Naive thymus-derived CD4-positive, alpha-beta T cell (primary cell): ENCODE results near the gene ZBTB7C. TPM values are rescaled to one million over a fixed set of nuclear protein-coding genes. Genes with fewer than 3 reads are reported as not detected.

Experiments
- ATAC-seq: fragments of 150-1000 bp; cut with Tn5 transposase; 2 replicates; pipeline ENCODE4 v1.10.0; 2021; ENCODE audit warnings: mild to moderate bottlenecking, moderate library complexity
- CTCF ChIA-PET: fragments of 350-600 bp; sonication (Branson Sonifier 250); formaldehyde crosslinking; loops from one replicate; lab custom pipeline; 2021; ENCODE audit warnings: antibody characterized with exemption; lab: Charles Lee
- POLR2A ChIA-PET: fragments of 350-600 bp; sonication (Branson Sonifier 250); formaldehyde crosslinking; loops from one replicate; lab custom pipeline; 2021; ENCODE audit warnings: antibody characterized with exemption, inconsistent platforms; lab: Charles Lee
- DNase-seq, 9 donors: peaks; one replicate each; pipeline versions ENCODE4 v3.0.0 to v3.0.0-alpha.2; 2020 to 2022; ENCODE audit warnings: mixed read lengths in 1 of 9
- H3K27ac ChIP-seq: one replicate; pipeline ENCODE4 v1.7.0; 2013; ENCODE audit warnings: mild to moderate bottlenecking, low read depth, low read length, moderate library complexity
- H3K27me3 ChIP-seq, 2 donors: one replicate each; pipeline ENCODE4 v1.7.0; 2013; ENCODE audit warnings: low read length in 2 of 2, mild to moderate bottlenecking in 2 of 2, moderate library complexity in 2 of 2; ENCODE audit not compliant: control insufficient read depth in 2 of 2, insufficient read depth in 2 of 2
- H3K36me3 ChIP-seq, 3 experiments: 1 replicate in 2 of 3; 2 replicates in 1 of 3; pipeline ENCODE4 v1.7.0; 2013; ENCODE audit warnings: low read length in 3 of 3, mild to moderate bottlenecking in 3 of 3, moderate library complexity in 1 of 3; ENCODE audit not compliant: insufficient read depth in 3 of 3, control insufficient read depth in 2 of 3
- H3K4me1 ChIP-seq, 2 donors: one replicate each; pipeline ENCODE4 v1.7.0; 2013; ENCODE audit warnings: low read length in 2 of 2, mild to moderate bottlenecking in 2 of 2, moderate library complexity in 1 of 2; ENCODE audit not compliant: control insufficient read depth in 2 of 2, insufficient read depth in 2 of 2
- H3K4me3 ChIP-seq: 2 replicates; pipeline ENCODE4 v1.7.0; 2013; ENCODE audit warnings: mild to moderate bottlenecking, low read length
- H3K9me3 ChIP-seq, 3 experiments: 1 replicate in 2 of 3; 2 replicates in 1 of 3; pipeline ENCODE4 v1.7.0; 2013; ENCODE audit warnings: low read length in 3 of 3; ENCODE audit not compliant: control insufficient read depth in 2 of 3
- H3K27ac Mint-ChIP-seq, 9 donors: one replicate each; pipeline ENCODE4 v1.8.0; 2020 to 2022; ENCODE audit warnings: mixed read lengths in 9 of 9, mild to moderate bottlenecking in 8 of 9, moderate library complexity in 5 of 9, inconsistent platforms in 2 of 9
- H3K27me3 Mint-ChIP-seq, 5 donors: one replicate each; pipeline ENCODE4 v1.8.0; 2021 to 2022; ENCODE audit warnings: mixed read lengths in 5 of 5, mild to moderate bottlenecking in 1 of 5
- H3K36me3 Mint-ChIP-seq, 5 donors: one replicate each; pipeline ENCODE4 v1.8.0; 2020 to 2022; ENCODE audit warnings: mixed read lengths in 5 of 5, mild to moderate bottlenecking in 3 of 5, inconsistent platforms in 1 of 5
- H3K4me1 Mint-ChIP-seq, 7 donors: one replicate each; pipeline ENCODE4 v1.8.0; 2020 to 2022; ENCODE audit warnings: mixed read lengths in 7 of 7, mild to moderate bottlenecking in 3 of 7, inconsistent platforms in 1 of 7
- H3K4me3 Mint-ChIP-seq, 10 donors: one replicate each; pipeline ENCODE4 v1.8.0; 2020 to 2022; ENCODE audit warnings: mild to moderate bottlenecking in 10 of 10, mixed read lengths in 10 of 10, moderate library complexity in 6 of 10, inconsistent platforms in 2 of 10
- H3K9me3 Mint-ChIP-seq, 11 donors: one replicate each; pipeline ENCODE4 v1.8.0; 2020 to 2022; ENCODE audit warnings: mixed read lengths in 11 of 11, mild to moderate bottlenecking in 4 of 11, inconsistent platforms in 1 of 11, moderate library complexity in 1 of 11
- intact Hi-C, 2 donors: fragments of 100-400 bp; cut with micrococcal nuclease; formaldehyde crosslinking; loops; one replicate each; pipeline ENCODE4 v1.15.1; 2023
- polyA plus RNA-seq, 2 donors: library from polyadenylated mRNA; unstranded; fragments of 300-500 nt; fragmentation: Illumina TruSeq; gene quantifications; one replicate each; pipeline ENCODE4 v1.2.3, GENCODE V29; 2021
- total RNA-seq, 6 experiments: library from RNA in 5 of 6; stranded (reverse) in 5 of 6; gene quantifications; 1 replicate in 5 of 6; 2 replicates in 1 of 6; pipeline ENCODE4 v1.2.3 and lab custom pipeline; 2021 to 2026

Gene ZBTB7C
- total and polyA plus RNA-seq, 7 experiments from 2014 or later: 0.51 TPM; not detected in 6

GRCh38 chr18:48106976-48107781, 302.0 kb downstream of the ZBTB7C start:
- ChIA-PET POLR2A (no interaction called here), CTCF (no interaction called here)
- peak; percentile 56 for ATAC-seq
- Mint-ChIP-seq H3K36me3 (no peaks in the 10 kb centered on the region), H3K27me3 (peaks cover 7 to 45% (median 39%) of the 10 kb centered on the region in 5 donors), H3K27ac (no peak overlapping the region), H3K4me3 (no peak overlapping the region), H3K9me3 (no peaks in the 10 kb centered on the region), H3K4me1 (peaks cover 0 to 4% (median 0%) of the 10 kb centered on the region in 7 donors)
- H3K27me3 ChIP-seq: no peaks in the 10 kb centered on the region
- intact Hi-C loops: no loop called here
- DNase-seq: no peak
- no peak overlapping the region for H3K27ac ChIP-seq
- H3K36me3 ChIP-seq: no peaks in the 10 kb centered on the region
- no peaks in the 10 kb centered on the region for H3K4me1 ChIP-seq
- H3K4me3 ChIP-seq: no peak overlapping the region
- H3K9me3 ChIP-seq: no peaks in the 10 kb centered on the region

GRCh38 chr18:48106498-48106897, 302.7 kb downstream of the ZBTB7C start:
- H3K27me3 Mint-ChIP-seq: peaks cover 7 to 48% (median 38%) of the 10 kb centered on the region in 5 donors
- no peaks in the 10 kb centered on the region for H3K36me3 Mint-ChIP-seq
- no peaks in the 10 kb centered on the region for H3K4me1 ChIP-seq
- no peaks in the 10 kb centered on the region for H3K9me3 Mint-ChIP-seq
- no peaks in the 10 kb centered on the region for H3K9me3 ChIP-seq
- H3K36me3 ChIP-seq: no peaks in the 10 kb centered on the region
- CTCF ChIA-PET: no interaction called here
- H3K27ac ChIP-seq: no peak overlapping the region
- H3K4me3 Mint-ChIP-seq: no peak overlapping the region
- DNase-seq (no peak), ATAC-seq (no peak)
- H3K4me3 ChIP-seq: no peak overlapping the region
- POLR2A ChIA-PET: no interaction called here
- no peak overlapping the region for H3K27ac Mint-ChIP-seq
- H3K27me3 ChIP-seq: no peaks in the 10 kb centered on the region
- intact Hi-C loops: no loop called here
- H3K4me1 Mint-ChIP-seq: peaks cover 0 to 4% (median 0%) of the 10 kb centered on the region in 7 donors

- no peaks in the 10 kb centered on the region for H3K4me1 ChIP-seq
- Mint-ChIP-seq H3K9me3 (no peaks in the 10 kb centered on the region), H3K4me1 (peaks cover 0 to 4% (median 0%) of the 10 kb centered on the region in 7 donors), H3K36me3 (no peaks in the 10 kb centered on the region), H3K27me3 (peaks cover 7 to 50% (median 43%) of the 10 kb centered on the region in 5 donors), H3K27ac (no peak overlapping the region), H3K4me3 (no peak overlapping the region)
- DNase-seq (no peak), ATAC-seq (no peak)
- no peak overlapping the region for H3K27ac ChIP-seq
- no peak overlapping the region for H3K4me3 ChIP-seq
- ChIA-PET POLR2A (no interaction called here), CTCF (no interaction called here)
- intact Hi-C loops: no loop called here
- H3K27me3 ChIP-seq: no peaks in the 10 kb centered on the region
- H3K36me3 ChIP-seq: no peaks in the 10 kb centered on the region
- no peaks in the 10 kb centered on the region for H3K9me3 ChIP-seq
Observed at GRCh38 chr18:48105317-48105716, 303.9 kb downstream of the ZBTB7C start.

- Mint-ChIP-seq H3K27me3 (peaks cover 7 to 52% (median 47%) of the 10 kb centered on the region in 5 donors), H3K36me3 (no peaks in the 10 kb centered on the region), H3K9me3 (no peaks in the 10 kb centered on the region), H3K4me3 (no peak overlapping the region), H3K4me1 (peaks cover 0 to 4% (median 0%) of the 10 kb centered on the region in 7 donors), H3K27ac (no peak overlapping the region)
- Histone ChIP-seq H3K27me3 (no peaks in the 10 kb centered on the region), H3K9me3 (no peaks in the 10 kb centered on the region), H3K4me3 (no peak overlapping the region), H3K36me3 (no peaks in the 10 kb centered on the region), H3K27ac (no peak overlapping the region), H3K4me1 (no peaks in the 10 kb centered on the region)
- POLR2A ChIA-PET: no interaction called here
- intact Hi-C loops: no loop called here
- CTCF ChIA-PET: no interaction called here
- DNase-seq (no peak), ATAC-seq (no peak)
Observed at GRCh38 chr18:48104705-48105104, 304.5 kb downstream of the ZBTB7C start.

GRCh38 chr18:48100651-48101165, 308.5 kb downstream of the ZBTB7C start:
- intact Hi-C loops: no loop called here
- CTCF ChIA-PET: no interaction called here
- no peak overlapping the region for H3K27ac Mint-ChIP-seq

GRCh38 chr18:48100165-48100575, 309.0 kb downstream of the ZBTB7C start:
- no peaks in the 10 kb centered on the region for H3K36me3 ChIP-seq
- ChIA-PET CTCF (no interaction called here), POLR2A (no interaction called here)
- Mint-ChIP-seq H3K27me3 (peaks cover 6 to 37% (median 26%) of the 10 kb centered on the region in 5 donors), H3K36me3 (no peaks in the 10 kb centered on the region), H3K27ac (no peak overlapping the region), H3K4me1 (peaks cover 0 to 1% (median 0%) of the 10 kb centered on the region in 7 donors), H3K9me3 (no peaks in the 10 kb centered on the region), H3K4me3 (no peak overlapping the region)
- H3K4me1 ChIP-seq: no peaks in the 10 kb centered on the region
- ATAC-seq (no peak), DNase-seq (no peak)
- no peaks in the 10 kb centered on the region for H3K9me3 ChIP-seq
- H3K4me3 ChIP-seq: no peak overlapping the region
- intact Hi-C loops: no loop called here
- no peak overlapping the region for H3K27ac ChIP-seq
- H3K27me3 ChIP-seq: no peaks in the 10 kb centered on the region

More at GRCh38 chr18:48100651-48101165, 308.5 kb downstream of the ZBTB7C start:
- Mint-ChIP-seq H3K4me3 (no peak overlapping the region), H3K9me3 (no peaks in the 10 kb centered on the region), H3K27me3 (peaks cover 6 to 37% (median 29%) of the 10 kb centered on the region in 5 donors), H3K36me3 (no peaks in the 10 kb centered on the region), H3K4me1 (peaks cover 0 to 1% (median 0%) of the 10 kb centered on the region in 7 donors)
- POLR2A ChIA-PET: no interaction called here
- Histone ChIP-seq H3K4me1 (no peaks in the 10 kb centered on the region), H3K9me3 (no peaks in the 10 kb centered on the region), H3K4me3 (no peak overlapping the region), H3K27ac (no peak overlapping the region), H3K36me3 (no peaks in the 10 kb centered on the region), H3K27me3 (no peaks in the 10 kb centered on the region)
- ATAC-seq (no peak), DNase-seq (no peak)
